Posterior cingulate gyrus (tissue), 11 donors: ENCODE data around the gene LRTM1.

Source experiments
- DNase-seq, 10 donors: peaks; one replicate each; pipeline versions ENCODE4 v3.0.0 to v3.0.0-alpha.2; 2020 to 2021; ENCODE audit warnings: mixed read lengths in 3 of 10
- intact Hi-C: fragments of 100-400 bp; cut with DNase I; formaldehyde crosslinking; loops from one replicate; pipeline ENCODE4 v1.15.1; 2023

Gene LRTM1

GRCh38 chr3:54941690-54942362 is 14.0 kb upstream of the LRTM1 start:
- intact Hi-C loops: no loop called here
- no peak for DNase-seq

- intact Hi-C loops: no loop called here
- DNase-seq: no peak
Measured at GRCh38 chr3:54940971-54941370, 13.1 kb upstream of the LRTM1 start.

- intact Hi-C loops: no loop called here
Measured at GRCh38 chr3:54939557-54940300, 11.9 kb upstream of the LRTM1 start.

GRCh38 chr3:54936561-54936960 is 8.7 kb upstream of the LRTM1 start:
- intact Hi-C loops: no loop called here
- DNase-seq: no peak

More at GRCh38 chr3:54939557-54940300, 11.9 kb upstream of the LRTM1 start:
- no peak for DNase-seq

GRCh38 chr3:54935869-54936268 is 8.0 kb upstream of the LRTM1 start:
- no peak for DNase-seq
- intact Hi-C loops: no loop called here

GRCh38 chr3:54932606-54933005 is 4.7 kb upstream of the LRTM1 start:
- intact Hi-C loops: no loop called here
- peak; percentile 16 to 91 (median 52) for DNase-seq

- DNase-seq: peak in 9 of 10 donors; percentile 21 to 90 (median 56)
- intact Hi-C loops: no loop called here
Measured at GRCh38 chr3:54931182-54931581, 3.3 kb upstream of the LRTM1 start.

- intact Hi-C loops: no loop called here
- peak in 1 of 10 donors; percentile 59 for DNase-seq
Measured at GRCh38 chr3:54918516-54918915, 9.3 kb downstream of the LRTM1 start.

- intact Hi-C loops: no loop called here
- DNase-seq: no peak
Measured at GRCh38 chr3:54917862-54918261, 10.0 kb downstream of the LRTM1 start.

GRCh38 chr3:54917174-54917573 is 10.7 kb downstream of the LRTM1 start:
- DNase-seq: no peak
- intact Hi-C loops: no loop called here

- no peak for DNase-seq
- intact Hi-C loops: no loop called here
Measured at GRCh38 chr3:54916732-54917131, 11.1 kb downstream of the LRTM1 start.

- no peak for DNase-seq
- intact Hi-C loops: no loop called here
Measured at GRCh38 chr3:54915976-54916375, 11.9 kb downstream of the LRTM1 start.

GRCh38 chr3:54915181-54915580 is 12.7 kb downstream of the LRTM1 start:
- no peak for DNase-seq
- intact Hi-C loops: no loop called here

- intact Hi-C loops: no loop called here
- no peak for DNase-seq
Measured at GRCh38 chr3:54914180-54914579, 13.7 kb downstream of the LRTM1 start.

GRCh38 chr3:54909191-54909590 is 18.7 kb downstream of the LRTM1 start:
- intact Hi-C loops: no loop called here
- no peak for DNase-seq

GRCh38 chr3:54906763-54907162 is 21.1 kb downstream of the LRTM1 start:
- no peak for DNase-seq
- intact Hi-C loops: no loop called here

GRCh38 chr3:54905920-54906319 is 21.9 kb downstream of the LRTM1 start:
- DNase-seq: no peak
- intact Hi-C loops: no loop called here

- intact Hi-C loops: no loop called here
- no peak for DNase-seq
Measured at GRCh38 chr3:54905261-54905888, 22.5 kb downstream of the LRTM1 start.

GRCh38 chr3:54901906-54902685 is 25.8 kb downstream of the LRTM1 start:
- DNase-seq: no peak
- intact Hi-C loops: no loop called here

- intact Hi-C loops: no loop called here
- no peak for DNase-seq
Measured at GRCh38 chr3:54900838-54901591, 26.8 kb downstream of the LRTM1 start.
